NCI-H1694 treated with DMSO at 0.1 percent for 48 hours (cell line): ENCODE data around the gene RSPO1.
"Not testable (repeated sequence)": the region's sequence is repeated elsewhere in the genome, so short reads cannot be mapped to it uniquely, and the experiment has no call there.

ENCODE experiments used
- DNase-seq: peaks from one replicate; lab custom pipeline; 2025; lab: John Stamatoyannopoulos, UW

Gene RSPO1

GRCh38 chr1:37634244-37634991 lies at the start of gene RSPO1:
Gene RSPO1, minus strand, starts transcription at chr1:37634892. Its CDS starts 5,231 bp downstream, at chr1:37629661.
- no peak for DNase-seq

GRCh38 chr1:37684182-37684581 lies 49.5 kb upstream of the RSPO1 start:
- DNase-seq = not testable (repeated sequence)

- peak; percentile 37 for DNase-seq
Measured at GRCh38 chr1:37682334-37682987, 47.8 kb upstream of the RSPO1 start.

GRCh38 chr1:37680933-37681332 lies 46.2 kb upstream of the RSPO1 start:
- no peak for DNase-seq

GRCh38 chr1:37677808-37678207 lies 43.1 kb upstream of the RSPO1 start:
- no peak for DNase-seq

GRCh38 chr1:37677143-37677439 lies 42.4 kb upstream of the RSPO1 start:
- DNase-seq = no peak

- no peak for DNase-seq
Measured at GRCh38 chr1:37676281-37677142, 41.8 kb upstream of the RSPO1 start.

- DNase-seq = no peak
Measured at GRCh38 chr1:37673920-37674319, 39.2 kb upstream of the RSPO1 start.

- no peak for DNase-seq
Measured at GRCh38 chr1:37672136-37672870, 37.6 kb upstream of the RSPO1 start.

- no peak for DNase-seq
Measured at GRCh38 chr1:37671261-37671660, 36.6 kb upstream of the RSPO1 start.

- no peak for DNase-seq
Measured at GRCh38 chr1:37670133-37670532, 35.4 kb upstream of the RSPO1 start.

- no peak for DNase-seq
Measured at GRCh38 chr1:37667023-37667671, 32.5 kb upstream of the RSPO1 start.

GRCh38 chr1:37666241-37666867 lies 31.7 kb upstream of the RSPO1 start:
- DNase-seq = no peak

- DNase-seq = no peak
Measured at GRCh38 chr1:37663426-37664000, 28.8 kb upstream of the RSPO1 start.

- no peak for DNase-seq
Measured at GRCh38 chr1:37662031-37662755, 27.5 kb upstream of the RSPO1 start.

- no peak for DNase-seq
Measured at GRCh38 chr1:37661401-37661800, 26.7 kb upstream of the RSPO1 start.

- no peak for DNase-seq
Measured at GRCh38 chr1:37660664-37661063, 26.0 kb upstream of the RSPO1 start.

GRCh38 chr1:37658486-37658885 lies 23.8 kb upstream of the RSPO1 start:
- DNase-seq = no peak

GRCh38 chr1:37657620-37658412 lies 23.1 kb upstream of the RSPO1 start:
- DNase-seq = no peak
